ENCODE results near the gene PCDH17.

The PCDH17 gene

DNA sequence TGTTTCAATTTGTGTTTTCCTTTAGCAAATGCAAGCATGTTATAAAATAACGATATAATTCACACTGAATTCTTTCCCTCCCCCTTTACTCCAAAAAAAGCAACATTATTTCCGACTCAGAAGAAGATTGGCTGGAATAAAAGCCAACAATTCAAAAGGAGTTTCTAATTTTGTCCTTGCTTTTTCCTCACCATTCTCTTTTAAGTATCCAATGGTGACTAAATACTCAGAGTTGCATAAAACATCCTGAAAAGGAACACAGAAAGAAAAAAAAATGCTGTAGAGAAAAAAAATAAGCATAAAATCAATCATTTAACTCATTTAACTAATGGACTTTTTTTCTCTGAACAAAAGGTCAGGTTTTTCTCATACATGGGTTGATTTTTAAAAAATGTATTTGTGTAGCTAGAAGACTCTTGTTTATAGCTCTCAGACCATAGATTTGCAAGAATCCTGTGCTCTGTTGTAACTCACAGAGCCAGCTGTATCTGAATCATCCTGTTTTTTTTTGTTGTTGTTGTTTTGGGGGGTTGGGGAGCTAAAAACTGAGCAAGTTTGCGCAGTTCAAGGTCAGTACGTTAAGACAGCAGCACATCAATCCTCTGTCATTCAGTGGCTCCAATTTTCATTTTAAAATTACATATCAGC lies 108.1 kb downstream of the PCDH17 start:
- Histone ChIP-seq H4K91ac (ENCODE audit: low read length) (no peak overlapping the region), H3K18ac (ENCODE audit: low read depth in 1 of 2, low read length in 2 of 2) (no peak overlapping the region), H3K4me2 (ENCODE audit: low read length, poor library complexity, severe bottlenecking) (no peak overlapping the region), H2BK120ac (ENCODE audit: low read depth, low read length) (no peak overlapping the region), H3K4ac (ENCODE audit: low read depth in 1 of 2, low read length in 2 of 2) (no peak overlapping the region), H3K4me1 (ENCODE audit: control insufficient read depth, insufficient read depth, low read depth, low read length) (no peaks in the 10 kb centered on the region), H2AK5ac (ENCODE audit: low read length, severe bottlenecking) (no peak overlapping the region), H3K23ac (ENCODE audit: low read length in 2 of 2) (no peak overlapping the region), H2BK5ac (ENCODE audit: low read depth, low read length, poor library complexity, severe bottlenecking) (no peak overlapping the region), H3K4me3 (ENCODE audit: insufficient read depth in 1 of 2, low read depth in 1 of 2, low read length in 2 of 2) (no peak overlapping the region), H3K79me1 (replicated peaks; ENCODE audit: low read length, poor library complexity, severe bottlenecking) (no peaks in the 10 kb centered on the region), H3K27ac (ENCODE audit: low read length, poor library complexity, severe bottlenecking) (no peak overlapping the region), H2BK15ac (ENCODE audit: low read depth, poor library complexity, severe bottlenecking) (no peak overlapping the region), H2BK12ac (ENCODE audit: low read length in 2 of 2) (no peak overlapping the region), H3K9ac (ENCODE audit: low read length) (no peak overlapping the region), H2AFZ (ENCODE audit: low read depth, low read length) (no peak overlapping the region), H3K9me3 (ENCODE audit: control insufficient read depth, low read length) (no peaks in the 10 kb centered on the region), H3K36me3 (ENCODE audit: control insufficient read depth in 1 of 2, insufficient read depth in 2 of 2, low read depth in 1 of 2, low read length in 2 of 2) (no peaks in the 10 kb centered on the region), H3K27me3 (ENCODE audit: control insufficient read depth in 1 of 2, insufficient read depth in 1 of 2, low read length in 2 of 2) (no peaks in the 10 kb centered on the region), H3K14ac (ENCODE audit: low read length in 2 of 2) (no peak overlapping the region), H4K8ac (ENCODE audit: low read length) (no peak overlapping the region)
- DNase-seq, result peak; percentile 75
- 68% methylated on average over 2 of the region's 4 CpGs for WGBS

- Histone ChIP-seq H3K4me3 (ENCODE audit: insufficient read depth in 1 of 2, low read depth in 1 of 2, low read length in 2 of 2) (no peak overlapping the region), H3K14ac (ENCODE audit: low read length in 2 of 2) (no peak overlapping the region), H3K36me3 (ENCODE audit: control insufficient read depth in 1 of 2, insufficient read depth in 2 of 2, low read depth in 1 of 2, low read length in 2 of 2) (no peaks in the 10 kb centered on the region), H3K4ac (ENCODE audit: low read depth in 1 of 2, low read length in 2 of 2) (no peak overlapping the region), H4K8ac (ENCODE audit: low read length) (no peak overlapping the region), H3K9ac (ENCODE audit: low read length) (no peak overlapping the region), H2BK12ac (ENCODE audit: low read length in 2 of 2) (no peak overlapping the region), H3K9me3 (ENCODE audit: control insufficient read depth, low read length) (no peaks in the 10 kb centered on the region), H3K27ac (ENCODE audit: low read length, poor library complexity, severe bottlenecking) (no peak overlapping the region), H2BK120ac (ENCODE audit: low read depth, low read length) (no peak overlapping the region), H2AFZ (ENCODE audit: low read depth, low read length) (no peak overlapping the region), H2AK5ac (ENCODE audit: low read length, severe bottlenecking) (no peak overlapping the region), H3K27me3 (ENCODE audit: control insufficient read depth in 1 of 2, insufficient read depth in 1 of 2, low read length in 2 of 2) (no peaks in the 10 kb centered on the region), H3K4me2 (ENCODE audit: low read length, poor library complexity, severe bottlenecking) (no peak overlapping the region), H4K91ac (ENCODE audit: low read length) (no peak overlapping the region), H2BK5ac (ENCODE audit: low read depth, low read length, poor library complexity, severe bottlenecking) (no peak overlapping the region), H2BK15ac (ENCODE audit: low read depth, poor library complexity, severe bottlenecking) (no peak overlapping the region), H3K23ac (ENCODE audit: low read length in 2 of 2) (no peak overlapping the region), H3K18ac (ENCODE audit: low read depth in 1 of 2, low read length in 2 of 2) (no peak overlapping the region), H3K79me1 (replicated peaks; ENCODE audit: low read length, poor library complexity, severe bottlenecking) (no peaks in the 10 kb centered on the region), H3K4me1 (ENCODE audit: control insufficient read depth, insufficient read depth, low read depth, low read length) (no peaks in the 10 kb centered on the region)
- 59% methylated on average over 2 of the region's 2 CpGs for WGBS
- no peak for DNase-seq
These were observed 109.2 kb downstream of the PCDH17 start for GRCh38 chr13:57740719-57741118.

- H2BK15ac ChIP-seq (ENCODE audit: low read depth, poor library complexity, severe bottlenecking), result no peak overlapping the region
- H2BK120ac ChIP-seq (ENCODE audit: low read depth, low read length), result no peak overlapping the region
- H4K8ac ChIP-seq (ENCODE audit: low read length), result no peak overlapping the region
- no peaks in the 10 kb centered on the region for H3K4me1 ChIP-seq (ENCODE audit: control insufficient read depth, insufficient read depth, low read depth, low read length)
- no peak overlapping the region for H3K9ac ChIP-seq (ENCODE audit: low read length)
- no peak overlapping the region for H3K23ac ChIP-seq (ENCODE audit: low read length in 2 of 2)
- no peak overlapping the region for H3K18ac ChIP-seq (ENCODE audit: low read depth in 1 of 2, low read length in 2 of 2)
- no peak overlapping the region for H3K27ac ChIP-seq (ENCODE audit: low read length, poor library complexity, severe bottlenecking)
- WGBS, result 93% methylated on average over 2 of the region's 3 CpGs
- no peaks in the 10 kb centered on the region for H3K79me1 ChIP-seq (replicated peaks; ENCODE audit: low read length, poor library complexity, severe bottlenecking)
- H2BK12ac ChIP-seq (ENCODE audit: low read length in 2 of 2), result no peak overlapping the region
- H3K4me3 ChIP-seq (ENCODE audit: insufficient read depth in 1 of 2, low read depth in 1 of 2, low read length in 2 of 2), result no peak overlapping the region
- H3K9me3 ChIP-seq (ENCODE audit: control insufficient read depth, low read length), result peaks cover 20% of the 10 kb centered on the region
- H2AK5ac ChIP-seq (ENCODE audit: low read length, severe bottlenecking), result no peak overlapping the region
- H3K4me2 ChIP-seq (ENCODE audit: low read length, poor library complexity, severe bottlenecking), result no peak overlapping the region
- no peak overlapping the region for H4K91ac ChIP-seq (ENCODE audit: low read length)
- H2AFZ ChIP-seq (ENCODE audit: low read depth, low read length), result no peak overlapping the region
- no peaks in the 10 kb centered on the region for H3K36me3 ChIP-seq (ENCODE audit: control insufficient read depth in 1 of 2, insufficient read depth in 2 of 2, low read depth in 1 of 2, low read length in 2 of 2)
- H3K27me3 ChIP-seq (ENCODE audit: control insufficient read depth in 1 of 2, insufficient read depth in 1 of 2, low read length in 2 of 2), result no peaks in the 10 kb centered on the region
- no peak overlapping the region for H2BK5ac ChIP-seq (ENCODE audit: low read depth, low read length, poor library complexity, severe bottlenecking)
- peak; percentile 37 for DNase-seq
- no peak overlapping the region for H3K4ac ChIP-seq (ENCODE audit: low read depth in 1 of 2, low read length in 2 of 2)
- H3K14ac ChIP-seq (ENCODE audit: low read length in 2 of 2), result no peak overlapping the region
These were observed 116.6 kb downstream of the PCDH17 start for GRCh38 chr13:57748096-57748495.

GRCh38 chr13:57760951-57761350 lies 129.4 kb downstream of the PCDH17 start:
- Histone ChIP-seq H3K79me1 (replicated peaks; ENCODE audit: low read length, poor library complexity, severe bottlenecking) (no peaks in the 10 kb centered on the region), H3K4me1 (ENCODE audit: control insufficient read depth, insufficient read depth, low read depth, low read length) (no peaks in the 10 kb centered on the region), H3K4me3 (ENCODE audit: insufficient read depth in 1 of 2, low read depth in 1 of 2, low read length in 2 of 2) (no peak overlapping the region), H2BK5ac (ENCODE audit: low read depth, low read length, poor library complexity, severe bottlenecking) (no peak overlapping the region), H2BK15ac (ENCODE audit: low read depth, poor library complexity, severe bottlenecking) (no peak overlapping the region), H2BK12ac (ENCODE audit: low read length in 2 of 2) (no peak overlapping the region), H3K27ac (ENCODE audit: low read length, poor library complexity, severe bottlenecking) (no peak overlapping the region), H4K91ac (ENCODE audit: low read length) (no peak overlapping the region), H2AFZ (ENCODE audit: low read depth, low read length) (no peak overlapping the region), H3K14ac (ENCODE audit: low read length in 2 of 2) (no peak overlapping the region), H2BK120ac (ENCODE audit: low read depth, low read length) (no peak overlapping the region), H3K27me3 (ENCODE audit: control insufficient read depth in 1 of 2, insufficient read depth in 1 of 2, low read length in 2 of 2) (no peaks in the 10 kb centered on the region), H3K18ac (ENCODE audit: low read depth in 1 of 2, low read length in 2 of 2) (no peak overlapping the region), H3K36me3 (ENCODE audit: control insufficient read depth in 1 of 2, insufficient read depth in 2 of 2, low read depth in 1 of 2, low read length in 2 of 2) (no peaks in the 10 kb centered on the region), H4K8ac (ENCODE audit: low read length) (no peak overlapping the region), H3K4ac (ENCODE audit: low read depth in 1 of 2, low read length in 2 of 2) (no peak overlapping the region), H2AK5ac (ENCODE audit: low read length, severe bottlenecking) (no peak overlapping the region), H3K9ac (ENCODE audit: low read length) (no peak overlapping the region), H3K9me3 (ENCODE audit: control insufficient read depth, low read length) (peaks cover 6% of the 10 kb centered on the region), H3K4me2 (ENCODE audit: low read length, poor library complexity, severe bottlenecking) (no peak overlapping the region), H3K23ac (ENCODE audit: low read length in 2 of 2) (no peak overlapping the region)
- no peak for DNase-seq
- WGBS, result no CpG with 5 or more reads among the region's 2 CpGs
